ENCODE measurements around the gene KIFC3. TPM values are rescaled to one million over a fixed set of nuclear protein-coding genes. Genes with fewer than 3 reads are reported as not detected.

The KIFC3 gene
- total and polyA plus RNA-seq, 2 donors (not counting 1 experiment from before 2014, with no cell fraction given) = 13.8 to 44.9 TPM

DNA sequence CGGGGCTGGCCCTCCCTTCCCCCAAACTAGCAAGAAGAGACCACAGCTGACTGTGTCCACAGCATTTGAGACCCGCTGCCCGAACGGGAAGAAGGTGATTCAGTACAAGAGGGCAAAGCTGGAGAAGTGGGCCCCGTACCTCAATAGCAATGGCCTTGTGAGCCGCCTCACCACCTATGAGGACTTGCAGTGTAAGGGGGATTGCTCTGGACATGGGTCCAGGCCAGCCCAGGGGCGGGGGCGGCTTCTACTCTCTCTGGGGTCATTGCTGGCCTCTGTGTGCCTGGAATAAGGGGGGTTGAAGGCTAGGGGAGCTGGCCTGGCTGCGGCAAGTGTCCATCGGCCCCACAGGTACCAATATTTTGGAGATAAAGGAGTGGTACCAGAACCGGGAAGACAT, 79.6 kb downstream of the KIFC3 start:
- TF ChIP-seq, protein P1, sequence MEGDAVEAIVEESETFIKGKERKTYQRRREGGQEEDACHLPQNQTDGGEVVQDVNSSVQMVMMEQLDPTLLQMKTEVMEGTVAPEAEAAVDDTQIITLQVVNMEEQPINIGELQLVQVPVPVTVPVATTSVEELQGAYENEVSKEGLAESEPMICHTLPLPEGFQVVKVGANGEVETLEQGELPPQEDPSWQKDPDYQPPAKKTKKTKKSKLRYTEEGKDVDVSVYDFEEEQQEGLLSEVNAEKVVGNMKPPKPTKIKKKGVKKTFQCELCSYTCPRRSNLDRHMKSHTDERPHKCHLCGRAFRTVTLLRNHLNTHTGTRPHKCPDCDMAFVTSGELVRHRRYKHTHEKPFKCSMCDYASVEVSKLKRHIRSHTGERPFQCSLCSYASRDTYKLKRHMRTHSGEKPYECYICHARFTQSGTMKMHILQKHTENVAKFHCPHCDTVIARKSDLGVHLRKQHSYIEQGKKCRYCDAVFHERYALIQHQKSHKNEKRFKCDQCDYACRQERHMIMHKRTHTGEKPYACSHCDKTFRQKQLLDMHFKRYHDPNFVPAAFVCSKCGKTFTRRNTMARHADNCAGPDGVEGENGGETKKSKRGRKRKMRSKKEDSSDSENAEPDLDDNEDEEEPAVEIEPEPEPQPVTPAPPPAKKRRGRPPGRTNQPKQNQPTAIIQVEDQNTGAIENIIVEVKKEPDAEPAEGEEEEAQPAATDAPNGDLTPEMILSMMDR (conservative IDR thresholded peaks at IDR 0.05 in 1 of 2, IDR thresholded peaks at IDR 0.05 in 1 of 2; ENCODE audit: low read depth in 1 of 2, low read length in 2 of 2) = no peak
- TF ChIP-seq EZH2 (IDR thresholded peaks at IDR 0.05; ENCODE audit: low read length, missing control alignments) = no peak
- H3K79me2 ChIP-seq (ENCODE audit: control insufficient read depth, insufficient read depth, low read length) = no peaks in the 10 kb centered on the region
- no peak overlapping the region for H3K9ac ChIP-seq (ENCODE audit: insufficient read depth, low read length)
- no peak overlapping the region for H3K4me3 ChIP-seq (replicated peaks in 1 of 4; ENCODE audit: control extremely low read depth in 1 of 4, insufficient read depth in 1 of 4, low read depth in 3 of 4, low read length in 4 of 4)
- H3K4me1 ChIP-seq (ENCODE audit: control insufficient read depth, extremely low read depth, insufficient read depth, low read length) = no peaks in the 10 kb centered on the region
- no peaks in the 10 kb centered on the region for H3K9me3 ChIP-seq (ENCODE audit: control insufficient read depth, insufficient read depth, low read depth, low read length)
- no peaks in the 10 kb centered on the region for H3K36me3 ChIP-seq (ENCODE audit: control insufficient read depth, insufficient read depth, low read length)
- H4K20me1 ChIP-seq (ENCODE audit: control insufficient read depth, extremely low read depth, insufficient read depth, low read length) = no peaks in the 10 kb centered on the region
- H3K27me3 ChIP-seq (ENCODE audit: control insufficient read depth, insufficient read depth, low read length) = no peaks in the 10 kb centered on the region
- H3K4me2 ChIP-seq (ENCODE audit: extremely low read depth, insufficient read depth, low read length) = no peak overlapping the region
- H2AFZ ChIP-seq (ENCODE audit: low read length) = no peak overlapping the region
- H3K27ac ChIP-seq (ENCODE audit: insufficient read depth, low read length) = no peak overlapping the region
- DNase-seq (ENCODE audit: low read depth in 2 of 2) = no peak

DNA sequence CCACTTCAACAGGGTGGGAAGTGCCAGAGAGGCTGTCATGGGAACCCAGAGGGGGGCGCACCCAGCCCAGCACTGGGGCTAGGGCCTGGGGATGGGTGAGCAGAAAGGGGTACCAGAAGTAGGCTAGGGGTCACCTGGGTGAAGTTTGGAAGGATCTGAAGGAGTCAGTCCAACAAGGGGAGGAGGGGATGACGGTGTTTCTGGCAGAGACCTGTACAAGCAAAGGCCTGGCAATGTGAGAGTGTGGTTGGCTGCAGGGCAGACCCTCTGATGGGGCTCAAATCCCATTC, 80.1 kb downstream of the KIFC3 start:
- H3K9me3 ChIP-seq (ENCODE audit: control insufficient read depth, insufficient read depth, low read depth, low read length) = no peaks in the 10 kb centered on the region
- no peaks in the 10 kb centered on the region for H3K36me3 ChIP-seq (ENCODE audit: control insufficient read depth, insufficient read depth, low read length)
- no peak overlapping the region for H2AFZ ChIP-seq (ENCODE audit: low read length)
- no peaks in the 10 kb centered on the region for H3K4me1 ChIP-seq (ENCODE audit: control insufficient read depth, extremely low read depth, insufficient read depth, low read length)
- no peak overlapping the region for H3K27ac ChIP-seq (ENCODE audit: insufficient read depth, low read length)
- H3K4me3 ChIP-seq (replicated peaks in 1 of 4; ENCODE audit: control extremely low read depth in 1 of 4, insufficient read depth in 1 of 4, low read depth in 3 of 4, low read length in 4 of 4) = no peak overlapping the region
- H3K27me3 ChIP-seq (ENCODE audit: control insufficient read depth, insufficient read depth, low read length) = no peaks in the 10 kb centered on the region
- TF ChIP-seq EZH2 (IDR thresholded peaks at IDR 0.05; ENCODE audit: low read length, missing control alignments) = no peak
- H3K9ac ChIP-seq (ENCODE audit: insufficient read depth, low read length) = no peak overlapping the region
- no peaks in the 10 kb centered on the region for H4K20me1 ChIP-seq (ENCODE audit: control insufficient read depth, extremely low read depth, insufficient read depth, low read length)
- DNase-seq (ENCODE audit: low read depth in 2 of 2) = no peak
- no peak overlapping the region for H3K4me2 ChIP-seq (ENCODE audit: extremely low read depth, insufficient read depth, low read length)
- H3K79me2 ChIP-seq (ENCODE audit: control insufficient read depth, insufficient read depth, low read length) = no peaks in the 10 kb centered on the region

DNA sequence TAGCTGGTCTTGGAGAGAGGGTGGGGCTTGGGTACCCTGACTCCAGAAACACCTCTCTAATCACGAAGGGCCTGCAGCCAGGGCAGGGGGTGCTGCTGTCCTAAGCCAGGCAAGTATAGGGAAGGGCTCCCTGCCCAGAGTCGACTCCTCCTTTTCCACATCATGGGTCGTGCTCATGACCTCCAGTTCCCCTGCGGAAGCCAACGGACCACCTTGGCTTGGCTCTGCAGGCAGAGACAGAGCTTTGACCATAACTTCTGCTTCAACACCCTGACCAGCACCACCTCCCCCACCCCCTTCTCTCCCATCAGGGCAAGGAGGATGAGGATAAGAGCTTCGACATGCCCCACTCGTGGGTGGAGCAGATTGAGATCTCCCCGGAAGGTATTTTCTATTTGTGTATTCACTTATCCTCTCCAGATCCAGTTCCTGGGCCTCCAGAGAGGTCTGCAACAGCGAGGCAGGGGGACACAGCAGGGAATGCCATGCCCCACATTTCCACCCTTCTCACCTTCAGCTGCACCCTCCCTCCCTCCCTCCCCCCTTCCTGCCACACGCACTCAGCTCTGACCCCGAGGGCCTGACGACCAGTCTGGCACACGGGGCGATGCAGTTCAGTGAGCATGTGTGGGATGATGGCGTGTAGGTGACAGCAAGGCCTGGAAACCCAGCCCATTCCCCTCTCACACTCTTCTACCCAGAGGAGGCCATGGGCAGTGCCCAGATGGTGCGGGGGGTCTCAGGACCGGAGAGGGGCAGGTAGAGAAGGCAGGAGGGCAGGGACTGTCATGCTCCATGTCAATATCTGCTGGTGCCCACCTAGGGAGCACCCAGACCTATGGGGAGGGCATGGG, 80.7 kb downstream of the KIFC3 start:
- H4K20me1 ChIP-seq (ENCODE audit: control insufficient read depth, extremely low read depth, insufficient read depth, low read length) = no peaks in the 10 kb centered on the region
- no peaks in the 10 kb centered on the region for H3K4me1 ChIP-seq (ENCODE audit: control insufficient read depth, extremely low read depth, insufficient read depth, low read length)
- H3K36me3 ChIP-seq (ENCODE audit: control insufficient read depth, insufficient read depth, low read length) = no peaks in the 10 kb centered on the region
- no peak overlapping the region for H2AFZ ChIP-seq (ENCODE audit: low read length)
- H3K4me2 ChIP-seq (ENCODE audit: extremely low read depth, insufficient read depth, low read length) = no peak overlapping the region
- H3K27me3 ChIP-seq (ENCODE audit: control insufficient read depth, insufficient read depth, low read length) = no peaks in the 10 kb centered on the region
- no peaks in the 10 kb centered on the region for H3K79me2 ChIP-seq (ENCODE audit: control insufficient read depth, insufficient read depth, low read length)
- no peak overlapping the region for H3K4me3 ChIP-seq (replicated peaks in 1 of 4; ENCODE audit: control extremely low read depth in 1 of 4, insufficient read depth in 1 of 4, low read depth in 3 of 4, low read length in 4 of 4)
- DNase-seq (ENCODE audit: low read depth in 2 of 2) = no peak
- H3K9me3 ChIP-seq (ENCODE audit: control insufficient read depth, insufficient read depth, low read depth, low read length) = no peaks in the 10 kb centered on the region
- H3K27ac ChIP-seq (ENCODE audit: insufficient read depth, low read length) = no peak overlapping the region
- no peak overlapping the region for H3K9ac ChIP-seq (ENCODE audit: insufficient read depth, low read length)
- TF ChIP-seq EZH2 (IDR thresholded peaks at IDR 0.05; ENCODE audit: low read length, missing control alignments) = no peak
- TF ChIP-seq, protein P1 (conservative IDR thresholded peaks at IDR 0.05 in 1 of 2, IDR thresholded peaks at IDR 0.05 in 1 of 2; ENCODE audit: low read depth in 1 of 2, low read length in 2 of 2) = no peak
